SU-DHL-6 (cell line): Measurements from ENCODE around the gene SMPDL3A.

ENCODE experiments used
- CTCF ChIP-seq: fragments of 200-600 bp; sonication (generic); IDR thresholded peaks from one replicate; pipeline ENCODE4 v1.5.1; 2017; ENCODE audit warnings: antibody characterized with exemption, mild to moderate bottlenecking, low read length, moderate library complexity; ENCODE audit not compliant: insufficient read depth, poor library complexity, severe bottlenecking
- EZH2phosphoT487 ChIP-seq: fragments of 200-600 bp; sonication (generic), shearing (Covaris generic); conservative IDR thresholded peaks from 2 replicates; pipeline ENCODE4 v1.6.1; 2018; ENCODE audit warnings: mild to moderate bottlenecking, antibody characterized with exemption, low read length, moderate library complexity, mixed read lengths

- no peak for TF ChIP-seq CTCF
- TF ChIP-seq EZH2phosphoT487, result no peak
Observed at GRCh38 chr6:122831511-122831910, 42.5 kb downstream of the SMPDL3A start.
